Measurements from ENCODE around the gene WDR36.

DNA sequence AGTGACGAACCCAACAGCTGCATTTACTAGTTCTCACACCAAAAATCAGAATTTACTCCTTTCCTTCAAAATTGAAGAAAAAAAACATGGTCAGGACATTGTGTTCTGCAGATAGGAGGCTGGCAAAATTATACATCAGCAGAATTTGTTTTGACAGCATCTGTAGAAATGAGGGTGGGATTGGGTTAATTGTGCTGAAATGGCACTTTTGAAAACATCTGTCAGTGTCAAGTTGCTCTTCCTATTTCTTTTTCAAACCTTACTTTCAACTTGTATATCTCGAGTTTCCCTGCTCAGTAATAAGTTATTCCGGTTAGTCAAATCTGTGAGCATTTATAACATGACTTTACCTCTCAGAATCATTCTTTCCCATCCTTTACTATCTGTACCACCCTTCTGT lies 19.8 kb downstream of the WDR36 start:
- TF ChIP-seq, protein P1, sequence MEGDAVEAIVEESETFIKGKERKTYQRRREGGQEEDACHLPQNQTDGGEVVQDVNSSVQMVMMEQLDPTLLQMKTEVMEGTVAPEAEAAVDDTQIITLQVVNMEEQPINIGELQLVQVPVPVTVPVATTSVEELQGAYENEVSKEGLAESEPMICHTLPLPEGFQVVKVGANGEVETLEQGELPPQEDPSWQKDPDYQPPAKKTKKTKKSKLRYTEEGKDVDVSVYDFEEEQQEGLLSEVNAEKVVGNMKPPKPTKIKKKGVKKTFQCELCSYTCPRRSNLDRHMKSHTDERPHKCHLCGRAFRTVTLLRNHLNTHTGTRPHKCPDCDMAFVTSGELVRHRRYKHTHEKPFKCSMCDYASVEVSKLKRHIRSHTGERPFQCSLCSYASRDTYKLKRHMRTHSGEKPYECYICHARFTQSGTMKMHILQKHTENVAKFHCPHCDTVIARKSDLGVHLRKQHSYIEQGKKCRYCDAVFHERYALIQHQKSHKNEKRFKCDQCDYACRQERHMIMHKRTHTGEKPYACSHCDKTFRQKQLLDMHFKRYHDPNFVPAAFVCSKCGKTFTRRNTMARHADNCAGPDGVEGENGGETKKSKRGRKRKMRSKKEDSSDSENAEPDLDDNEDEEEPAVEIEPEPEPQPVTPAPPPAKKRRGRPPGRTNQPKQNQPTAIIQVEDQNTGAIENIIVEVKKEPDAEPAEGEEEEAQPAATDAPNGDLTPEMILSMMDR (conservative IDR thresholded peaks at IDR 0.05; ENCODE audit: low read depth in 2 of 2), result no peak
- TF ChIP-seq EZH2phosphoT487 (IDR thresholded peaks at IDR 0.05; ENCODE audit: unreplicated experiment), result no peak
- TF ChIP-seq ZNF114 (CRISPR knock-in tag; IDR thresholded peaks at IDR 0.05), result no peak
- TF ChIP-seq EZH2 (IDR thresholded peaks at IDR 0.05; ENCODE audit: low read depth, unreplicated experiment), result no peak
- no peak for TF ChIP-seq POLR2AphosphoS5 (IDR thresholded peaks at IDR 0.05; ENCODE audit: low read depth)
- TF ChIP-seq, protein P2, sequence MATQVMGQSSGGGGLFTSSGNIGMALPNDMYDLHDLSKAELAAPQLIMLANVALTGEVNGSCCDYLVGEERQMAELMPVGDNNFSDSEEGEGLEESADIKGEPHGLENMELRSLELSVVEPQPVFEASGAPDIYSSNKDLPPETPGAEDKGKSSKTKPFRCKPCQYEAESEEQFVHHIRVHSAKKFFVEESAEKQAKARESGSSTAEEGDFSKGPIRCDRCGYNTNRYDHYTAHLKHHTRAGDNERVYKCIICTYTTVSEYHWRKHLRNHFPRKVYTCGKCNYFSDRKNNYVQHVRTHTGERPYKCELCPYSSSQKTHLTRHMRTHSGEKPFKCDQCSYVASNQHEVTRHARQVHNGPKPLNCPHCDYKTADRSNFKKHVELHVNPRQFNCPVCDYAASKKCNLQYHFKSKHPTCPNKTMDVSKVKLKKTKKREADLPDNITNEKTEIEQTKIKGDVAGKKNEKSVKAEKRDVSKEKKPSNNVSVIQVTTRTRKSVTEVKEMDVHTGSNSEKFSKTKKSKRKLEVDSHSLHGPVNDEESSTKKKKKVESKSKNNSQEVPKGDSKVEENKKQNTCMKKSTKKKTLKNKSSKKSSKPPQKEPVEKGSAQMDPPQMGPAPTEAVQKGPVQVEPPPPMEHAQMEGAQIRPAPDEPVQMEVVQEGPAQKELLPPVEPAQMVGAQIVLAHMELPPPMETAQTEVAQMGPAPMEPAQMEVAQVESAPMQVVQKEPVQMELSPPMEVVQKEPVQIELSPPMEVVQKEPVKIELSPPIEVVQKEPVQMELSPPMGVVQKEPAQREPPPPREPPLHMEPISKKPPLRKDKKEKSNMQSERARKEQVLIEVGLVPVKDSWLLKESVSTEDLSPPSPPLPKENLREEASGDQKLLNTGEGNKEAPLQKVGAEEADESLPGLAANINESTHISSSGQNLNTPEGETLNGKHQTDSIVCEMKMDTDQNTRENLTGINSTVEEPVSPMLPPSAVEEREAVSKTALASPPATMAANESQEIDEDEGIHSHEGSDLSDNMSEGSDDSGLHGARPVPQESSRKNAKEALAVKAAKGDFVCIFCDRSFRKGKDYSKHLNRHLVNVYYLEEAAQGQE (IDR thresholded peaks at IDR 0.05; ENCODE audit: unreplicated experiment), result no peak
- no peak for TF ChIP-seq JUNB (IDR thresholded peaks at IDR 0.05; ENCODE audit: unreplicated experiment)
- no peak for TF ChIP-seq CREB1 (CRISPR knock-in tag; IDR thresholded peaks at IDR 0.05; ENCODE audit: low read depth)
- TF ChIP-seq NANOG (IDR thresholded peaks at IDR 0.05; ENCODE audit: borderline replicate concordance), result no peak
- TF ChIP-seq, protein P3, sequence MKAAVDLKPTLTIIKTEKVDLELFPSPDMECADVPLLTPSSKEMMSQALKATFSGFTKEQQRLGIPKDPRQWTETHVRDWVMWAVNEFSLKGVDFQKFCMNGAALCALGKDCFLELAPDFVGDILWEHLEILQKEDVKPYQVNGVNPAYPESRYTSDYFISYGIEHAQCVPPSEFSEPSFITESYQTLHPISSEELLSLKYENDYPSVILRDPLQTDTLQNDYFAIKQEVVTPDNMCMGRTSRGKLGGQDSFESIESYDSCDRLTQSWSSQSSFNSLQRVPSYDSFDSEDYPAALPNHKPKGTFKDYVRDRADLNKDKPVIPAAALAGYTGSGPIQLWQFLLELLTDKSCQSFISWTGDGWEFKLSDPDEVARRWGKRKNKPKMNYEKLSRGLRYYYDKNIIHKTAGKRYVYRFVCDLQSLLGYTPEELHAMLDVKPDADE (IDR thresholded peaks at IDR 0.05), result no peak
- TF ChIP-seq, protein P4, sequence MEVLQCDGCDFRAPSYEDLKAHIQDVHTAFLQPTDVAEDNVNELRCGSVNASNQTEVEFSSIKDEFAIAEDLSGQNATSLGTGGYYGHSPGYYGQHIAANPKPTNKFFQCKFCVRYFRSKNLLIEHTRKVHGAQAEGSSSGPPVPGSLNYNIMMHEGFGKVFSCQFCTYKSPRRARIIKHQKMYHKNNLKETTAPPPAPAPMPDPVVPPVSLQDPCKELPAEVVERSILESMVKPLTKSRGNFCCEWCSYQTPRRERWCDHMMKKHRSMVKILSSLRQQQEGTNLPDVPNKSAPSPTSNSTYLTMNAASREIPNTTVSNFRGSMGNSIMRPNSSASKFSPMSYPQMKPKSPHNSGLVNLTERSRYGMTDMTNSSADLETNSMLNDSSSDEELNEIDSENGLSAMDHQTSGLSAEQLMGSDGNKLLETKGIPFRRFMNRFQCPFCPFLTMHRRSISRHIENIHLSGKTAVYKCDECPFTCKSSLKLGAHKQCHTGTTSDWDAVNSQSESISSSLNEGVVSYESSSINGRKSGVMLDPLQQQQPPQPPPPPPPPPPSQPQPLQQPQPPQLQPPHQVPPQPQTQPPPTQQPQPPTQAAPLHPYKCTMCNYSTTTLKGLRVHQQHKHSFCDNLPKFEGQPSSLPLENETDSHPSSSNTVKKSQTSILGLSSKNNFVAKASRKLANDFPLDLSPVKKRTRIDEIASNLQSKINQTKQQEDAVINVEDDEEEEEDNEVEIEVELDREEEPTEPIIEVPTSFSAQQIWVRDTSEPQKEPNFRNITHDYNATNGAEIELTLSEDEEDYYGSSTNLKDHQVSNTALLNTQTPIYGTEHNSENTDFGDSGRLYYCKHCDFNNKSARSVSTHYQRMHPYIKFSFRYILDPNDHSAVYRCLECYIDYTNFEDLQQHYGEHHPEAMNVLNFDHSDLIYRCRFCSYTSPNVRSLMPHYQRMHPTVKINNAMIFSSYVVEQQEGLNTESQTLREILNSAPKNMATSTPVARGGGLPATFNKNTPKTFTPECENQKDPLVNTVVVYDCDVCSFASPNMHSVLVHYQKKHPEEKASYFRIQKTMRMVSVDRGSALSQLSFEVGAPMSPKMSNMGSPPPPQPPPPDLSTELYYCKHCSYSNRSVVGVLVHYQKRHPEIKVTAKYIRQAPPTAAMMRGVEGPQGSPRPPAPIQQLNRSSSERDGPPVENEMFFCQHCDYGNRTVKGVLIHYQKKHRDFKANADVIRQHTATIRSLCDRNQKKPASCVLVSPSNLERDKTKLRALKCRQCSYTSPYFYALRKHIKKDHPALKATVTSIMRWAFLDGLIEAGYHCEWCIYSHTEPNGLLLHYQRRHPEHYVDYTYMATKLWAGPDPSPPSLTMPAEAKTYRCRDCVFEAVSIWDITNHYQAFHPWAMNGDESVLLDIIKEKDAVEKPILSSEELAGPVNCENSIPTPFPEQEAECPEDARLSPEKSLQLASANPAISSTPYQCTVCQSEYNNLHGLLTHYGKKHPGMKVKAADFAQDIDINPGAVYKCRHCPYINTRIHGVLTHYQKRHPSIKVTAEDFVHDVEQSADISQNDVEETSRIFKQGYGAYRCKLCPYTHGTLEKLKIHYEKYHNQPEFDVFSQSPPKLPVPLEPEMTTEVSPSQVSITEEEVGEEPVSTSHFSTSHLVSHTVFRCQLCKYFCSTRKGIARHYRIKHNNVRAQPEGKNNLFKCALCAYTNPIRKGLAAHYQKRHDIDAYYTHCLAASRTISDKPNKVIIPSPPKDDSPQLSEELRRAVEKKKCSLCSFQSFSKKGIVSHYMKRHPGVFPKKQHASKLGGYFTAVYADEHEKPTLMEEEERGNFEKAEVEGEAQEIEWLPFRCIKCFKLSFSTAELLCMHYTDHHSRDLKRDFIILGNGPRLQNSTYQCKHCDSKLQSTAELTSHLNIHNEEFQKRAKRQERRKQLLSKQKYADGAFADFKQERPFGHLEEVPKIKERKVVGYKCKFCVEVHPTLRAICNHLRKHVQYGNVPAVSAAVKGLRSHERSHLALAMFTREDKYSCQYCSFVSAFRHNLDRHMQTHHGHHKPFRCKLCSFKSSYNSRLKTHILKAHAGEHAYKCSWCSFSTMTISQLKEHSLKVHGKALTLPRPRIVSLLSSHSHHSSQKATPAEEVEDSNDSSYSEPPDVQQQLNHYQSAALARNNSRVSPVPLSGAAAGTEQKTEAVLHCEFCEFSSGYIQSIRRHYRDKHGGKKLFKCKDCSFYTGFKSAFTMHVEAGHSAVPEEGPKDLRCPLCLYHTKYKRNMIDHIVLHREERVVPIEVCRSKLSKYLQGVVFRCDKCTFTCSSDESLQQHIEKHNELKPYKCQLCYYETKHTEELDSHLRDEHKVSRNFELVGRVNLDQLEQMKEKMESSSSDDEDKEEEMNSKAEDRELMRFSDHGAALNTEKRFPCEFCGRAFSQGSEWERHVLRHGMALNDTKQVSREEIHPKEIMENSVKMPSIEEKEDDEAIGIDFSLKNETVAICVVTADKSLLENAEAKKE (CRISPR knock-in tag; IDR thresholded peaks at IDR 0.05), result no peak
- no peak for TF ChIP-seq STAT1 (IDR thresholded peaks at IDR 0.05; ENCODE audit: unreplicated experiment)

Data from GM23338 (cell line).